Sigmoid colon (tissue), 7 donors: ENCODE data around the gene ARGLU1. TPM values are rescaled to one million over a fixed set of nuclear protein-coding genes. Genes with fewer than 3 reads are reported as not detected.

ENCODE experiments used
- DNase-seq: peaks from one replicate; pipeline ENCODE4 v3.0.0-alpha.2; 2019
- H3K27ac ChIP-seq, 4 donors: fragments of 200-600 bp; sonication (generic); one replicate each; pipeline ENCODE4 v1.5.1; 2016 to 2019; ENCODE audit warnings: mild to moderate bottlenecking in 1 of 4
- H3K27me3 ChIP-seq, 3 donors: fragments of 200-600 bp; sonication (generic); one replicate each; pipeline ENCODE4 v1.5.1; 2019; ENCODE audit warnings: mild to moderate bottlenecking in 1 of 3
- H3K36me3 ChIP-seq, 4 donors: fragments of 200-600 bp; sonication (generic); one replicate each; pipeline ENCODE4 v1.5.1; 2016 to 2019
- H3K4me1 ChIP-seq, 4 donors: fragments of 200-600 bp; sonication (generic); one replicate each; pipeline ENCODE4 v1.5.1; 2017 to 2019
- H3K4me3 ChIP-seq, 4 donors: fragments of 200-600 bp; sonication (generic); one replicate each; pipeline ENCODE4 v1.5.1; 2017 to 2019; ENCODE audit warnings: mild to moderate bottlenecking in 2 of 4, moderate library complexity in 1 of 4
- H3K9me3 ChIP-seq, 4 donors: fragments of 200-600 bp in 3 of 4; sonication (generic) in 3 of 4; one replicate each; pipeline versions ENCODE4 v1.5.1 to v1.6.1; 2013 to 2019
- EP300 ChIP-seq, 4 donors: sonication (generic); formaldehyde crosslinking; IDR thresholded peaks; one replicate each; pipeline ENCODE4 v1.6.1; 2017; ENCODE audit warnings: antibody characterized with exemption in 4 of 4
- POLR2A ChIP-seq, 2 donors: fragments of 450-650 bp; IDR thresholded peaks; one replicate each; pipeline ENCODE4 v1.6.1; 2016; ENCODE audit warnings: antibody characterized with exemption in 2 of 2, mild to moderate bottlenecking in 2 of 2, moderate library complexity in 2 of 2
- POLR2AphosphoS5 ChIP-seq, 4 donors: sonication (generic); formaldehyde crosslinking; IDR thresholded peaks; one replicate each; pipeline ENCODE4 v1.6.1; 2017; ENCODE audit warnings: antibody characterized with exemption in 4 of 4
- WGBS, 2 donors: extraction: QIAGEN DNeasy Blood & Tissue Kit; methylation state at CpG; one replicate each; pipeline ENCODE4 v1.1.7; 2013; 5-methylcytosine and 5-hydroxymethylcytosine counted together
- intact Hi-C: fragments of 100-400 bp; cut with DNase I; formaldehyde crosslinking; loops from one replicate; pipeline ENCODE4 v1.15.1; 2023
- polyA plus RNA-seq, 3 donors: library from polyadenylated mRNA; stranded (reverse); fragments of 200-250 nt; gene quantifications; one replicate each; pipeline ENCODE4 v1.2.3, GENCODE V29; 2013
- total RNA-seq, 4 donors: library from RNA; depleted of rRNA; stranded (reverse); fragments of >200 nt; gene quantifications; one replicate each; pipeline ENCODE4 v1.1.0, GENCODE V29; 2016
- TF ChIP-seq, protein P1 (sequence below), 4 experiments: fragments of 450-650 bp in 3 of 4; fragments of 200-600 bp in 1 of 4; IDR thresholded peaks; one replicate each; pipeline ENCODE4 v1.5.1; 2016 to 2019; ENCODE audit warnings: antibody characterized with exemption in 4 of 4, mild to moderate bottlenecking in 3 of 4, moderate library complexity in 2 of 4
- donor health status: healthy with polysubstance abuse.
- donor health status: Bipolar disorder and iron deficiency.
- donor health status: healthy.

The ARGLU1 gene
- total and polyA plus RNA-seq, 7 donors, result 7.8 to 196 (median 88.1) TPM

DNA sequence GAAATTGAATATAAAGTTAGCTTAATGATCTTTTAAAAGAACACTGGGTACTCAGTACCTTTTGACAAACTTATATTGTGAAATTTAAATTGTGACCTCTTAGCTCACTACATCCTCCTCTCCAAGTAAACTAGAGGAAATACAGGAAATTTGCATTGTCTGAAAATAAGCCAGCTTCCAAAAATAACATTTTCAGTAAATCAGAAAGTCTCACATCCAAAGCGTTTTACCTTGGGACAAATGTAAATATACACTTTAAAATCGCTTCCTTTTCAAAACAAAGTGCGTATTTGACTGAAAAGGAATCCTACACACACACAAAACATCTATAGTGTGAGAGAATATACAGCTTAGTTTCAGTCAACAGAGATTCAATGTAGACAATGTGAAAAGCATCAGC, 30.4 kb downstream of the ARGLU1 start:
- intact Hi-C loops, result loop anchor here (2.0 to 10.0 kb wide), 5 partner anchors 27 to 1965 kb away; no protein-coding TSS in a partner anchor
- WGBS, 2 donors, result 62 to 72% methylated on average over 3 of the region's 3 CpGs

GRCh38 chr13:106536244-106537034, 31.5 kb downstream of the ARGLU1 start:
- Histone ChIP-seq H3K9me3 (no peaks in the 10 kb centered on the region), H3K4me3 (peak overlapping the region; percentile 37 to 89 (median 82)), H3K36me3 (peaks cover 0 to 17% (median 0%) of the 10 kb centered on the region in 4 donors), H3K27ac (peak overlapping the region; percentile 82 to 93 (median 89)), H3K27me3 (no peaks in the 10 kb centered on the region), H3K4me1 (peaks cover 0 to 27% (median 17%) of the 10 kb centered on the region in 4 donors)
- DNase-seq, result peak; percentile 93
- TF ChIP-seq EP300 (IDR thresholded peaks at IDR 0.05), result no peak
- TF ChIP-seq POLR2A (IDR thresholded peaks at IDR 0.05), result no peak
- TF ChIP-seq, protein P1, sequence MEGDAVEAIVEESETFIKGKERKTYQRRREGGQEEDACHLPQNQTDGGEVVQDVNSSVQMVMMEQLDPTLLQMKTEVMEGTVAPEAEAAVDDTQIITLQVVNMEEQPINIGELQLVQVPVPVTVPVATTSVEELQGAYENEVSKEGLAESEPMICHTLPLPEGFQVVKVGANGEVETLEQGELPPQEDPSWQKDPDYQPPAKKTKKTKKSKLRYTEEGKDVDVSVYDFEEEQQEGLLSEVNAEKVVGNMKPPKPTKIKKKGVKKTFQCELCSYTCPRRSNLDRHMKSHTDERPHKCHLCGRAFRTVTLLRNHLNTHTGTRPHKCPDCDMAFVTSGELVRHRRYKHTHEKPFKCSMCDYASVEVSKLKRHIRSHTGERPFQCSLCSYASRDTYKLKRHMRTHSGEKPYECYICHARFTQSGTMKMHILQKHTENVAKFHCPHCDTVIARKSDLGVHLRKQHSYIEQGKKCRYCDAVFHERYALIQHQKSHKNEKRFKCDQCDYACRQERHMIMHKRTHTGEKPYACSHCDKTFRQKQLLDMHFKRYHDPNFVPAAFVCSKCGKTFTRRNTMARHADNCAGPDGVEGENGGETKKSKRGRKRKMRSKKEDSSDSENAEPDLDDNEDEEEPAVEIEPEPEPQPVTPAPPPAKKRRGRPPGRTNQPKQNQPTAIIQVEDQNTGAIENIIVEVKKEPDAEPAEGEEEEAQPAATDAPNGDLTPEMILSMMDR (IDR thresholded peaks at IDR 0.05), result peak; percentile 66 to 93 (median 90)
- peak in 3 of 4 donors; percentile 44 to 59 (median 51) for TF ChIP-seq POLR2AphosphoS5 (IDR thresholded peaks at IDR 0.05)
- WGBS, 2 donors, result 3 to 4% methylated on average over 50 of the region's 50 CpGs
- intact Hi-C loops, result loop anchor here (2.0 to 10.0 kb wide), 5 partner anchors 28 to 1964 kb away; no protein-coding TSS in a partner anchor

More for the DNA sequence above, 30.4 kb downstream of the ARGLU1 start:
- H3K27ac ChIP-seq, result no peak overlapping the region
- no peak for DNase-seq
- H3K9me3 ChIP-seq, result no peaks in the 10 kb centered on the region
- H3K4me3 ChIP-seq, result no peak overlapping the region
- peaks cover 0 to 27% (median 0%) of the 10 kb centered on the region in 4 donors for H3K36me3 ChIP-seq
- H3K4me1 ChIP-seq, result peaks cover 0 to 17% (median 11%) of the 10 kb centered on the region in 4 donors
- TF ChIP-seq POLR2AphosphoS5 (IDR thresholded peaks at IDR 0.05), result no peak
- TF ChIP-seq EP300 (IDR thresholded peaks at IDR 0.05), result no peak
- TF ChIP-seq, protein P1 (IDR thresholded peaks at IDR 0.05), result no peak
- TF ChIP-seq POLR2A (IDR thresholded peaks at IDR 0.05), result no peak
- H3K27me3 ChIP-seq, result no peaks in the 10 kb centered on the region

DNA sequence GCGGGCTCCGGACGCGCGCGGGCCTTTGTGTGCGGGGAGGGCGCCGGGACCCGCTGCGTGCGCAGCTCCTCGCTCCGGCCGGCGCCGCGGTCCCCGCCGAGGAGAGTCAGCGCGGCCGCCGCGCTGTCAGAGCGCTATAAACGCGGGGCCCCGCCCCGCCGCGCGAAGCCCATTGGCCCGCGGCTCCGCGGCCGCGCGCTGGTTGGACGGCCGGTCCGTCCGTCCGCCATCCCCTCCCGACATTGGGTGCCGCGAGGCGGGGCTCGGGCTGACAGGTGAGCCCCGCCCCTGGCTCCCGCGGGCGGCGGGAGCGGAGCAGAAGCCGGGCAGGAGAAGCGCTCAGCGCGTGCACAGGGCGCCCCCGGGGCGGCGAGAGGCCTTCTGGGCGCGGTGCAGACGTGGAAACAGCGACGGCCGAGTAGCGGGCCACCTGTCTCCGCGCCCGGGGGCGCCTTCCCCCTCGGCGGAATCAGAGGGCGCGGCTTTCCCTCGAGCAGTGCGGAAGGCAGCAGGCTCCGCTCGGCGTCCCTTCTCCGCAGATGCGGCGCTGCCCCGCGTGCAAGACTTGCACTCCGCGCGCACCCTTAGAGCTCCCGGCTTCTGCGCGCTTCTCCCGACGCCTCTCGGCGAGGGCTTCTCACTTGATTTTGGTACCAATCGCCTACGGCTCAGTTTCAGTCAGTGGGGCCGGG, 32.2 kb downstream of the ARGLU1 start, which contains the start of gene EFNB2:
Gene EFNB2, minus strand, starts transcription at position 111 of the 692 bp plus-strand sequence. CDS start 698 bp downstream, outside the sequence.
- no peaks in the 10 kb centered on the region for H3K27me3 ChIP-seq
- peak; percentile 58 to 82 (median 77) for TF ChIP-seq POLR2AphosphoS5 (IDR thresholded peaks at IDR 0.05)
- TF ChIP-seq, protein P1 (IDR thresholded peaks at IDR 0.05), result no peak
- H3K4me1 ChIP-seq, result peaks cover 0 to 32% (median 24%) of the 10 kb centered on the region in 4 donors
- H3K27ac ChIP-seq, result peak within 1 kb of the TSS; percentile 85 to 93 (median 89)
- DNase-seq, result peak; percentile 93
- peaks cover 0 to 10% (median 0%) of the 10 kb centered on the region in 4 donors for H3K36me3 ChIP-seq
- intact Hi-C loops, result loop anchor here (2.0 to 10.0 kb wide), 5 partner anchors 29 to 1963 kb away; no protein-coding TSS in a partner anchor
- H3K9me3 ChIP-seq, result no peaks in the 10 kb centered on the region
- peak within 1 kb of the TSS; percentile 51 to 89 (median 82) for H3K4me3 ChIP-seq
- WGBS, 2 donors, result 0% methylated on average over 102 of the region's 102 CpGs

DNA sequence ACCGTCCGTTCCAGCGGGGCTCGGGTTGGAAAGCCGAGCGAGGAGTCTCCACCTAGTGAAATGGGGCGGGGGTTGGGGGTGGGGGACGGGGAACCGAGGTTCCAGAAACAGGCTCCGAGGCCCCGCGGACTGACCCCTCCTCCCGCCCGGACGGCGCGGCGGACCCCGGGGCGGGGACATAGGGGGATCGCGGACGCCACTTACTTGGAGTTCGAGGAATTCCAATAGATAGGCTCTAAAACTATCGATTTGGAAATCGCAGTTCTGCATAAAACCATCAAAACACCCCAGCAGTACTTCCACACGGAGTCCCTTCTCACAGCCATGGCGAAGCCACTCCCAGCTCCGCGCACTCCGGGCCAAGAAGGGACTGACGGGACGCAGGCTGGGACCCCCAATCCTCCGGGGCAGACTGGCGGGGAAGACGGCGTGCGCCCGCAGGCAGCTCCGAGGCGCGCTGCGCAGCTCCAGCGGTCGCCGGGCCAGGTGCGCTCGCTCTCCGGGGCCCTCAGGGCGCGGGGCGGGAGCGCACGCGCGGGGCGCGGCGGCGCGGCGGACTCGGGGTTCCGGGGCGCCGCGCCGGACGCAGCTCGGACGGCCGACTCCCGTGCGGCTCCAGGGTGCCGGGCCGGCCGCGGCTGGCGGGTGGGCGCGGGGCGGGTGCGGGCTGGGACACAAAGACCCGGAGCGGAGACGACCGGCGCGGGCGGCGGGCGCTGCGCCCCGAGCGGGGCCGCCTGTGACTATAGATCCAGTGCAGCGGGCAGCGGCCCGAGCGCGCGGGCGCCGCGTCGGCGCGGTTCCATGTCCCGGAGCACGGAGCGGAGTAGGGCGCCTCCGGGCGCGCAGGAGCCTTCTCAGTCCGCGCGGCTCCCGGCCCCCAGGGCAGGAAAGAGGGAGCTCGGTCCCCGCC, 33.0 kb downstream of the ARGLU1 start:
- intact Hi-C loops, result loop anchor here (5.0 to 10.0 kb wide), 4 partner anchors 190 to 1763 kb away; no protein-coding TSS in a partner anchor
- Histone ChIP-seq H3K36me3 (peaks cover 0 to 3% (median 0%) of the 10 kb centered on the region in 4 donors), H3K27ac (peak overlapping the region; percentile 85 to 93 (median 89)), H3K9me3 (no peaks in the 10 kb centered on the region), H3K4me1 (peaks cover 0 to 36% (median 28%) of the 10 kb centered on the region in 4 donors), H3K4me3 (peak overlapping the region; percentile 51 to 89 (median 82)), H3K27me3 (no peaks in the 10 kb centered on the region)
- peak; percentile 68 for DNase-seq
- 1% methylated on average over 121 of the region's 121 CpGs for WGBS, 2 donors
- no peak for TF ChIP-seq EP300 (IDR thresholded peaks at IDR 0.05)
- peak in 1 of 2 donors; percentile 16 for TF ChIP-seq POLR2A (IDR thresholded peaks at IDR 0.05)
